H9 (cell line): ENCODE measurements around the gene RPN1. TPM values are rescaled to one million over a fixed set of nuclear protein-coding genes. Genes with fewer than 3 reads are reported as not detected.

Experiments used
- DNase-seq: peaks from one replicate; pipeline ENCODE4 v3.0.0-alpha.2; 2017
- H2AFZ ChIP-seq: one replicate; pipeline ENCODE4 v1.6.1; 2013; ENCODE audit warnings: mild to moderate bottlenecking, low read length, control low read depth, moderate library complexity
- H2AK5ac ChIP-seq: 2 replicates; pipeline ENCODE4 v1.6.1; 2013; ENCODE audit warnings: low read length, control low read depth, mixed read lengths; ENCODE audit not compliant: insufficient read length
- H2BK120ac ChIP-seq: one replicate; pipeline ENCODE4 v1.6.1; 2013; ENCODE audit warnings: low read depth, mild to moderate bottlenecking, low read length, control low read depth, inconsistent platforms; ENCODE audit not compliant: poor library complexity, severe bottlenecking
- H2BK12ac ChIP-seq: 2 replicates; pipeline ENCODE4 v1.6.1; 2013; ENCODE audit warnings: low read length, control low read depth, mixed read lengths, low read depth; ENCODE audit not compliant: insufficient read length
- H2BK15ac ChIP-seq: 2 replicates; pipeline ENCODE4 v1.6.1; 2013; ENCODE audit warnings: low read depth, low read length, control low read depth
- H2BK20ac ChIP-seq: one replicate; pipeline ENCODE4 v1.6.1; 2013; ENCODE audit warnings: low read depth, mild to moderate bottlenecking, low read length, control low read depth, inconsistent platforms; ENCODE audit not compliant: poor library complexity, severe bottlenecking
- H2BK5ac ChIP-seq: 2 replicates; pipeline ENCODE4 v1.6.1; 2013; ENCODE audit warnings: low read length, control low read depth, mixed read lengths; ENCODE audit not compliant: insufficient read length
- H3K14ac ChIP-seq: 2 replicates; pipeline ENCODE4 v1.6.1; 2013; ENCODE audit warnings: low read length, control low read depth; ENCODE audit not compliant: insufficient read depth
- H3K18ac ChIP-seq: 2 replicates; pipeline ENCODE4 v1.6.1; 2013; ENCODE audit warnings: low read depth, mild to moderate bottlenecking, mixed read lengths, low read length, control low read depth; ENCODE audit not compliant: insufficient read length
- H3K23ac ChIP-seq: 2 replicates; pipeline ENCODE4 v1.6.1; 2013; ENCODE audit warnings: low read length, control low read depth, mixed read lengths, low read depth; ENCODE audit not compliant: insufficient read length
- H3K23me2 ChIP-seq: 2 replicates; pipeline ENCODE4 v1.6.1; 2013; ENCODE audit warnings: low read depth, mild to moderate bottlenecking, mixed read lengths, low read length, control low read depth; ENCODE audit not compliant: insufficient read length, poor library complexity, severe bottlenecking
- H3K27ac ChIP-seq: 2 replicates; pipeline ENCODE4 v1.5.1; 2013; ENCODE audit warnings: low read length, control low read depth, mixed read lengths, low read depth; ENCODE audit not compliant: insufficient read length
- H3K27me3 ChIP-seq: 2 replicates; pipeline ENCODE4 v1.6.1; 2013; ENCODE audit warnings: low read length, control low read depth, inconsistent platforms; ENCODE audit not compliant: insufficient read depth
- H3K4ac ChIP-seq: 2 replicates; pipeline ENCODE4 v1.6.1; 2013; ENCODE audit warnings: low read depth, mild to moderate bottlenecking, control low read depth, inconsistent platforms, low read length, moderate library complexity
- H3K4me1 ChIP-seq: 2 replicates; pipeline ENCODE4 v1.6.1; 2013; ENCODE audit warnings: low read length, control low read depth, inconsistent platforms; ENCODE audit not compliant: insufficient read depth
- H3K4me2 ChIP-seq: 2 replicates; pipeline ENCODE4 v1.6.1; 2013; ENCODE audit warnings: low read length, control low read depth, mixed read lengths; ENCODE audit not compliant: insufficient read length, insufficient read depth
- H3K56ac ChIP-seq: 2 replicates; pipeline ENCODE4 v1.6.1; 2013; ENCODE audit warnings: low read depth, mild to moderate bottlenecking, mixed read lengths, low read length, control low read depth; ENCODE audit not compliant: insufficient read length
- H3K79me1 ChIP-seq: 2 replicates; pipeline ENCODE4 v1.6.1; 2013; ENCODE audit warnings: low read depth, mild to moderate bottlenecking, moderate library complexity, low read length, control low read depth, inconsistent platforms; ENCODE audit not compliant: insufficient read depth, poor library complexity, severe bottlenecking
- H3K79me2 ChIP-seq: 2 replicates; pipeline ENCODE4 v1.6.1; 2013; ENCODE audit warnings: low read length, control low read depth, inconsistent platforms; ENCODE audit not compliant: insufficient read depth
- H3K9ac ChIP-seq: 2 replicates; pipeline ENCODE4 v1.6.1; 2013; ENCODE audit warnings: low read length, control low read depth, mixed read lengths; ENCODE audit not compliant: insufficient read length; ENCODE audit errors: extremely low read depth
- H3K9me3 ChIP-seq: one replicate; pipeline ENCODE4 v1.6.1; 2013; ENCODE audit warnings: low read depth, low read length, inconsistent platforms; ENCODE audit not compliant: control insufficient read depth
- H3T11ph ChIP-seq: one replicate; pipeline ENCODE4 v1.6.1; 2013; ENCODE audit warnings: mild to moderate bottlenecking, low read length, control low read depth, inconsistent platforms
- H4K20me1 ChIP-seq: one replicate; pipeline ENCODE4 v1.6.1; 2013; ENCODE audit not compliant: control insufficient read depth, insufficient read length, insufficient read depth
- H4K5ac ChIP-seq: 2 replicates; pipeline ENCODE4 v1.6.1; 2013; ENCODE audit warnings: low read depth, mild to moderate bottlenecking, mixed read lengths, low read length, control low read depth; ENCODE audit not compliant: insufficient read length
- H4K8ac ChIP-seq: replicated peaks from 2 replicates; pipeline ENCODE4 v1.6.1; 2013; ENCODE audit warnings: low read length, control low read depth, mixed read lengths, low read depth; ENCODE audit not compliant: insufficient read length
- H4K91ac ChIP-seq: 2 replicates; pipeline ENCODE4 v1.6.1; 2013; ENCODE audit warnings: low read depth, mild to moderate bottlenecking, moderate library complexity, mixed read lengths, low read length, control low read depth; ENCODE audit not compliant: insufficient read length
- H3K27ac Mint-ChIP-seq, 3 experiments: 2 replicates in 2 of 3; 3 replicates in 1 of 3; pipeline ENCODE4 v1.8.0; 2020 to 2021; ENCODE audit warnings: mixed read lengths in 3 of 3, mild to moderate bottlenecking in 1 of 3, moderate library complexity in 1 of 3
- H3K27me3 Mint-ChIP-seq: 2 replicates; pipeline ENCODE4 v1.8.0; 2021; ENCODE audit warnings: low read depth, mild to moderate bottlenecking, moderate library complexity, mixed read lengths
- H3K36me3 Mint-ChIP-seq, 3 experiments: 2 replicates in 2 of 3; 3 replicates in 1 of 3; pipeline ENCODE4 v1.8.0; 2020 to 2021; ENCODE audit warnings: low read depth in 3 of 3, mixed read lengths in 3 of 3; ENCODE audit not compliant: insufficient read depth in 1 of 3
- H3K4me1 Mint-ChIP-seq, 2 experiments: 2 replicates each; pipeline ENCODE4 v1.8.0; 2020; ENCODE audit warnings: mixed read lengths in 2 of 2
- H3K4me3 Mint-ChIP-seq, 2 experiments: 2 replicates in 1 of 2; 3 replicates in 1 of 2; pipeline ENCODE4 v1.8.0; 2020 to 2021; ENCODE audit warnings: mild to moderate bottlenecking in 2 of 2, mixed read lengths in 2 of 2, moderate library complexity in 1 of 2
- H3K9me3 Mint-ChIP-seq, 2 experiments: 2 replicates in 1 of 2; 3 replicates in 1 of 2; pipeline ENCODE4 v1.8.0; 2020; ENCODE audit warnings: mild to moderate bottlenecking in 2 of 2, mixed read lengths in 2 of 2, moderate library complexity in 1 of 2
- WGBS: extraction: QIAGEN DNeasy Blood & Tissue Kit; methylation state at CpG from one replicate; pipeline ENCODE4 v1.1.7; 2013; ENCODE audit warnings: missing lambda C conversion rate, low lambda C conversion rate, mixed read lengths; ENCODE audit not compliant: insufficient read length; ENCODE audit errors: extremely low coverage; 5-methylcytosine and 5-hydroxymethylcytosine counted together
- total RNA-seq: library from RNA; stranded (reverse); gene quantifications from 2 replicates; pipeline ENCODE4 v1.2.1, GENCODE V29; 2021
- TF ChIP-seq, protein P1 (sequence below): fragments of 200-600 bp; sonication (generic); conservative IDR thresholded peaks from 3 replicates; pipeline ENCODE4 v1.8.0; 2021; ENCODE audit warnings: antibody characterized with exemption, mild to moderate bottlenecking

Gene RPN1
- total RNA-seq, 1 experiment from 2014 or later = 174 TPM

DNA sequence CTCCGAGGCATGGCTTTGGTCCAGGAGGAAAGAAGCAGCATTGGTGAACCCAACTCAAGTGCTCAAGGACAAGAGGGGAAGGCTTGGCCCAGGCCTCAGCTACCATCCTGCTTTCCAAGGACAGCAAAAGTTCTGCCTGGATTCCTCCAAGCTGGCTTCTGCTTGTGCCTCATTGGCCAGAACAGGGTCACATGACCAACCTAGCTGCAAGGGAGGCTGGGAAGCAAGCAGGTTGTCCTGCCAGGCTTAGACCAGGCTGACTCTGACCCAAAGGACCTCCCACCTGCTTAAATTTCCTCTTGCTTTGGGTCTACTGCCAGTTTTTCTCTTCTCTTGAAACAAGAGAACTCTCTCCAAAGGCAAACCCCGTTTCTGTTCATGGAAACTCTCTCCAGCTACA lies 70.7 kb downstream of the RPN1 start:
- no CpG with 5 or more reads among the region's 2 CpGs for WGBS
- no peak overlapping the region for H3K23ac ChIP-seq

More for the DNA sequence above, 70.7 kb downstream of the RPN1 start:
- no peak overlapping the region for H2BK20ac ChIP-seq
- no peak overlapping the region for H2AFZ ChIP-seq
- no peak overlapping the region for H3T11ph ChIP-seq
- H3K27me3 ChIP-seq = no peaks in the 10 kb centered on the region; the same call in 1 of the 2 replicates
- H3K4ac ChIP-seq = no peak overlapping the region
- H3K4me1 ChIP-seq = no peaks in the 10 kb centered on the region
- Mint-ChIP-seq H3K9me3 (peaks cover 3 to 7% of the 10 kb centered on the region in 2 experiments; a peak in 4 of 5 replicates), H3K36me3 (peaks cover 0 to 4% (median 0%) of the 10 kb centered on the region in 3 experiments; a peak in 1 of 7 replicates), H3K4me3 (no peak overlapping the region), H3K4me1 (peaks cover 27 to 32% of the 10 kb centered on the region in 2 experiments), H3K27me3 (peaks cover 21% of the 10 kb centered on the region), H3K27ac (no peak overlapping the region)
- H4K8ac ChIP-seq = no peak overlapping the region
- H3K9me3 ChIP-seq = no peaks in the 10 kb centered on the region
- no peak for DNase-seq
- H4K91ac ChIP-seq = no peak overlapping the region
- no peak overlapping the region for H2AK5ac ChIP-seq
- H4K20me1 ChIP-seq = no peaks in the 10 kb centered on the region
- no peak overlapping the region for H3K56ac ChIP-seq
- no peak overlapping the region for H3K4me2 ChIP-seq
- no peaks in the 10 kb centered on the region for H3K23me2 ChIP-seq
- no peak overlapping the region for H2BK12ac ChIP-seq
- TF ChIP-seq, protein P1, sequence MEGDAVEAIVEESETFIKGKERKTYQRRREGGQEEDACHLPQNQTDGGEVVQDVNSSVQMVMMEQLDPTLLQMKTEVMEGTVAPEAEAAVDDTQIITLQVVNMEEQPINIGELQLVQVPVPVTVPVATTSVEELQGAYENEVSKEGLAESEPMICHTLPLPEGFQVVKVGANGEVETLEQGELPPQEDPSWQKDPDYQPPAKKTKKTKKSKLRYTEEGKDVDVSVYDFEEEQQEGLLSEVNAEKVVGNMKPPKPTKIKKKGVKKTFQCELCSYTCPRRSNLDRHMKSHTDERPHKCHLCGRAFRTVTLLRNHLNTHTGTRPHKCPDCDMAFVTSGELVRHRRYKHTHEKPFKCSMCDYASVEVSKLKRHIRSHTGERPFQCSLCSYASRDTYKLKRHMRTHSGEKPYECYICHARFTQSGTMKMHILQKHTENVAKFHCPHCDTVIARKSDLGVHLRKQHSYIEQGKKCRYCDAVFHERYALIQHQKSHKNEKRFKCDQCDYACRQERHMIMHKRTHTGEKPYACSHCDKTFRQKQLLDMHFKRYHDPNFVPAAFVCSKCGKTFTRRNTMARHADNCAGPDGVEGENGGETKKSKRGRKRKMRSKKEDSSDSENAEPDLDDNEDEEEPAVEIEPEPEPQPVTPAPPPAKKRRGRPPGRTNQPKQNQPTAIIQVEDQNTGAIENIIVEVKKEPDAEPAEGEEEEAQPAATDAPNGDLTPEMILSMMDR = no peak
- H3K27ac ChIP-seq = no peak overlapping the region
- no peak overlapping the region for H2BK120ac ChIP-seq
- no peak overlapping the region for H3K18ac ChIP-seq
- H4K5ac ChIP-seq = no peak overlapping the region
- no peaks in the 10 kb centered on the region for H3K79me2 ChIP-seq
- no peak overlapping the region for H3K14ac ChIP-seq
- no peak overlapping the region for H2BK5ac ChIP-seq
- no peak overlapping the region for H3K9ac ChIP-seq
- no peaks in the 10 kb centered on the region for H3K79me1 ChIP-seq
- no peak overlapping the region for H2BK15ac ChIP-seq
